Fibroblast of villous mesenchyme (primary cell): ENCODE measurements around the gene OSTF1. TPM values are rescaled to one million over a fixed set of nuclear protein-coding genes. Genes with fewer than 3 reads are reported as not detected.
A peak's percentile ranks its signal among the peaks of the same experiment; 100 is the strongest.

Experiments used
- DNase-seq: peaks from one replicate; pipeline ENCODE4 v3.0.0-alpha.2; 2010; ENCODE audit warnings: low read depth
- H3K4me3 ChIP-seq: 2 replicates; pipeline ENCODE4 v1.5.1; 2011; ENCODE audit warnings: low read depth, mild to moderate bottlenecking, low read length
- CTCF ChIP-seq: IDR thresholded peaks from 2 replicates; pipeline ENCODE4 v1.5.1; 2012; ENCODE audit warnings: low read depth, mild to moderate bottlenecking, low read length; ENCODE audit not compliant: insufficient read depth
- total RNA-seq: library from RNA; depleted of rRNA; stranded (reverse); fragments of >200 nt; gene quantifications from 2 replicates; pipeline ENCODE4 v1.2.3, GENCODE V29; 2012

The OSTF1 gene
- total RNA-seq, 1 donor, result 31.1 TPM

DNA sequence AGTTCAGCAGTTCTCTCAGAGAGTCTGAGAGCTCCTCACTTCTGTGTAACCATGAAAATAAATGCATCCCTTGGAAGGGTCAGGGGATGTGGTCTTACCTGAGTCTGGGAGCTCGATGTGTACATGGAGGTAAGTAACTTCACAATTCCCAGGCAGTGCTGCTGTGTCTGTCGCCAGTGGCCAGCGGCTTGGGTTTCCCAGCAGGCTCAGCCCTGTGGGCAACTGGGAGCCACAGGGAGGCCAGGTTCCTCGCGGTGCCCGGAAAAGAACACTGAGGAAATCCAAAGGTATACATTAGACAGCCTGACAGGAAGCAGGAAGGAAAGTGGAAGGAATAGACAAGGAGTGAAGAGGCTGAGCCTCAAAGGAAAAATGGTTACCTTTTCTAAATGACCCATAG lies 62.2 kb downstream of the OSTF1 start:
- H3K4me3 ChIP-seq, result no peak overlapping the region
- no peak for TF ChIP-seq CTCF
- DNase-seq, result no peak

- peak; percentile 34 for DNase-seq
- TF ChIP-seq CTCF, result no peak
- H3K4me3 ChIP-seq, result no peak overlapping the region
Observed at GRCh38 chr9:75152416-75152815, 64.1 kb downstream of the OSTF1 start.

DNA sequence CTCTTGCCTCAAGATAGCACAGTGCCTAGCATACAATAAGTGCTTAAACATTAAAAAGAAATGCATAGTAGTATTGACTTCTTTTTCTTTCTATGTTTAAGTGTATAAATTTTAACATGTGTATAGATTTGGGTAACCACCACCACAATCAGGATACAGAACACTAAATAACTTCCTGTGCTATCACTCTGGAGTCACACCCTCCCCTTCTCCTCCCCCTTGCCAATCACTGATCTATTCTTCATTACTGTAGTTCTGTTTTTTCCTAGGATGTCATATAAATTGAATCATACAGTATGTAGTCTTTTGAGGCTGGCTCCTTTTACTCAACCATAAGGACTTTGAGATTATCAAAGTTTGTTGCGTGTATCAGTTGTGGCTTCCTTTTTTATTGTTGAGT lies 68.5 kb downstream of the OSTF1 start:
- no peak for DNase-seq
- H3K4me3 ChIP-seq, result no peak overlapping the region
- no peak for TF ChIP-seq CTCF

- DNase-seq, result peak; percentile 44
- no peak overlapping the region for H3K4me3 ChIP-seq
- no peak for TF ChIP-seq CTCF
Observed at GRCh38 chr9:75161116-75161857, 73.0 kb downstream of the OSTF1 start.

GRCh38 chr9:75163764-75164163 lies 75.5 kb downstream of the OSTF1 start:
- H3K4me3 ChIP-seq, result no peak overlapping the region
- DNase-seq, result no peak
- no peak for TF ChIP-seq CTCF

DNA sequence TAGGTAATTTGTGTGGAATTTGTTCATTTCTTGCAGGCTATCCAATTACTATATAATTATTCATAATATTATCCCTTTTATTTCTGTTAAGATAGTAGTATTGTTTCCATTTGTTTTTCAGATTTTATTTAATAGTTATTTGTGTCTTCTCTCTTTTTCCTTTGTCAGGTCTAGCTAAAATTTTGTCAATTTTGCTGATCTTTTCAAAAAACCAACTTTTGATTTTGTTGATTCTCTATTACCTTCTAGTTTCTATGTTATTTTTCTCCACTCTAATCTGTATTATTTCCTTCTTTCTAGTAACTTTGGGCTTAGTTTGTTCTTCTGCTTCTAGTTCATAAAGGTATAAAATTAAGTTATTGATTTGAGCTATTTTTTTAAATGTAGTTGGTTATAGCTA lies 76.3 kb downstream of the OSTF1 start:
- TF ChIP-seq CTCF, result no peak
- no peak overlapping the region for H3K4me3 ChIP-seq
- no peak for DNase-seq

DNA sequence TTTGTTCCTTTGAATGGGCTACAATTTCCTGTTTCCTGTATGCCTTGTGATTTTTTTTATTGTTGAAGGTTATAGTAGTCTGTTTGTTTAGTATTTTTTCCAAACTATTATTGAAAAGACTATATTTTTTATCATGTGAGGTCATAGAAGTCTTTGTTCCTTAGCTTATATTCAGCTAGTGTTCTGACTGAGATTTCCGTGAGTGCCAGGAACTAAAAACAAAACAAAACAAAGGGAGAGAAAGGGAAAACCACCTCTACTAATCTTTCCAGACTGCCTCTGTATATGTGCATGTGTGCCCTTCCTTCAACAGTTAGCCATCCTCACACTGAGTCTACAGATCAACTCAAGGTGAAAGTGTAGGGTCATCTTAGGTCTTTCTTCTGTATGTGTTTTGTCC lies 79.0 kb downstream of the OSTF1 start:
- DNase-seq, result no peak
- TF ChIP-seq CTCF, result no peak

More for the DNA sequence above, 79.0 kb downstream of the OSTF1 start:
- H3K4me3 ChIP-seq, result no peak overlapping the region
